Measurements from ENCODE around the gene PNPLA7.

Gene PNPLA7

GRCh38 chr9:137494104-137494544, 56.1 kb downstream of the PNPLA7 start:
- DNase-seq (ENCODE audit: low spot score), result no peak

DNA sequence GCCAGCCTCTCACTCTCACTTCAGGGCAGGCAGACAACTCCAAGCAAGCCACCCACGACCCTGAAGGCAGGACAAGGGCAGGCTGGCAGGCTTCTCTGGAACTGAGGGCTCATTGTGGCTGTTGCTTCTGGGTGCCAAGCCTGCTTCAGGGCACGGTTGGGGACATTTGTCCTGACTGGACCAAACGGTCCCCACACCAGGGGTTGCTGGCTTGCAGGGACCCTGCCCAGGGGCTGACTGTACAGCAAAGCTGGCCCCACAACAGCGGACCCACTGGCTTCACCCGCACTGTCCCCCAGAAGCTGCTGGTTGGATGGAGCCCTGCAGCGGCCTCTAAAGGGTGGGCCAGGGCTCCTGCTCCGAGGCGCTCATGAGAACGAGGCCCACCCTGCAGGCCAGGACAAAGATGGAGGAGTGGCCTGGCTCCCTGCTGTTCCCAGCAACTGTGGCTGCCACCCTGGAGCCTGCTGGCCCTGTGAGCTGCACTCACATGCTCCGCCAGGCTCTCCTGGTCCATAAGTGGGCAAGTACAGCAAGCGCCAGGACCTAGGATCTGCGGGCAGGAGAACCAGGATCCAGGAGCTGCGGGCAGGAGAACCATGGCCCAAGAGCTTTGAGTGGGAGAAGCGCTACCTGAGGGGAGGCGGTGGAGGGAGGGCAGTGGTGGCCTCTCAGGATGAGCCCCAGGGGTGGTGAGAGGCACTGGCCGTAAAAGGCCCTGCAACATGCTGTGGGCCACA, 56.7 kb downstream of the PNPLA7 start:
- no peak for DNase-seq (ENCODE audit: low spot score)

DNA sequence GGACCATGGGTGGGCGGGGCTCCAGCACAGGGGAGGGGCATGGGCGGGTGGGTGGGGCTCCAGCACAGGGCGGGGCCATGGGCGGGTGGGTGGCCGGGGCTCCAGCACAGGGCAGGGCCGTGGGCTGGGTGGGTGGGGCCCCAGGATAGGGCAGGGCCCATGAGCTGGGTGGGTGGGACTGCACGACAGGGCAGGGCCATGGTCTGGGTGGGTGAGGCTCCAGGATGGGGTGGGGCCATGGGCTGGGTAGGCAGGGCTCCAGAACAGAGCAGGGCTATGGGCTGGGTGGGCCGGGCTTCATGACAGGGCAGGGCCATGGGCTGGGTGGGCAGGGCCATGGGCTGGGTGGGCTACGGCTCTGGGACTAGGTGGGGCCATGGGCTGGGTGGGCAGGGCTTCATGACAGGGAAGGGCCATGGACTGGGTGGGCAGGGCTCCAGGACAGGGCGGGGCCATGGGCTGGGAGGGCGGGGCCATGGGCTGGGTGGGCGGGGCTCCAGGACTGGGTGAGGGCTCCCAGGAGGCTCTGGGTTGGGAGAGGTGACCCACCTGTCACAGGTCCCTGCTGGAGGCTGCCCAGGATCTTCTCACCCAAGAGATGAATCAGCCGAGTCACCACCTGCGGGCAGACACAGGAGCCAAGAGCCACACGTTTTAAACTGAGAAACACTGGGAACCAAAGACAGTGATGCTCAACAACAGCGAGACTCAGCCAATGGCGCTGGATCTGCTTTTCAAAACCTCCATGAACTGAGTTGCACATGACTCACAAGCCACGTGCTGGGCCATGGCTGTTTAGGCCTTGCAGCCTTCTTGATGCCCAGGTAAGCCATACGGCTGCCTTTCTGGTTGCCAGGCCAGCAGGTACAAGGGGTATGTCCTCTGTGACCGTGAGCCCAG, 57.5 kb downstream of the PNPLA7 start:
- no peak for DNase-seq (ENCODE audit: low spot score)

DNA sequence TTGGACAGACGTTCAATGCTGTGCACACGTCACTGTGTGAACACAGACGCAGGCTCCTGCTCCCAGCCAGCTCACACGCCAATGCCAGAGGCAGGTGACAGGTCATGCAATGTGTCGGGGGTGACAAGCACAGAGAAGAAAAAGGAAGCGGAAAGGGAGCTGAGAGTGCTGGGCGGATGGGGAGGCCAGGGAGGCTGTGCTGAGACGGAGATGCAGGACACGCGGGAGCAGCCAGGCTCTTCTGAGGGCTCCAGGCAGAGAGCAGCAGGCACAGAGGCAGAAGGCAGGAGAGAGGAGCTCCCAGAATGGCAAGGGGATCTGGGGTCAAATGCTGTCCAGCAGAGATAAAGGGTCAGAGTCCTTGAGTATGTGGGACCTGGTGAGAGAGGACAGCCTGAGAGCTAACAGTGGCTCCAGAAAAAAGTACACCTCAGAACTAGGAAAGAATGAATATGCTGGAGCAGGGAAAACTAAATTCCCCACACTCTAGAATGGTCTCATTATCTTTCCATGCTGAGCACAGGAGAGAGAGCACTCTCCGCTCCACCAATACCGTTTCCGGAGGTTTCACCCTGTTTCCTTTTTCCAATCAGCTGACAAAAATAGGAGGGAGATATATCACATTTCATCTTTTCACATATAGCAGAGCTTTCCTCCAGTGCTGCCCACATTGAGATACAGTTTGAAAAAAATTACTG, 58.3 kb downstream of the PNPLA7 start:
- DNase-seq (ENCODE audit: low spot score), result no peak

DNA sequence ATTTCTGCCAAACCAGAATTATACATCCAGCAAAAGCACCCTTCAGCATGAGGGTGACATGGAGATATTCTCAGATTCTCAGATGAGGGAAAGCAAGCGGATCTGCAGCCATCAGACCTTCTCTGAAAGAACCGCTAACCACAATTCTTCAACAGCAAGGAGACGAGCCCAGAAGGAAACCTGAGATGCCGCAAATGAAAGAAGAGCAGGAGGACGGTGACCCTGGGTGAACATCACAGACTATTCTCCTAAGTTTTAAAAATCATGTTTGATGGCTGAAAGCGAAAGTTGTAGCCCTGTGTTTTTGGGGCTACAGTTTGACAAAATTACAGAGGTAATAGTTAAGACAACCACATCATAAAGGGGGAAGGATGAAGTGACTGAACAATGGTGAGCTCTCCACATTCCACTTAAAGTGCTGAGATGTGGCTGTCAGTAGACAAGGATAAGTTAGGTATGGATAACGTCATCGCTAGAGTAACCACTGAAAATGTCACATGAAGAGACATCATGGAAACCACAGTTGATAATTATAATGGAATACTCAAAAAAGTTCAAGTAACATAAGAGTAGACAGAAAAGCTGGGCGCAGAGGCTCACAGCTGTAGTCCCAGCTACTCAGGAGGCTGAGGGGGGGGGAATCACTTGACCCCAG, 59.5 kb downstream of the PNPLA7 start:
- DNase-seq (ENCODE audit: low spot score), result no peak

DNA sequence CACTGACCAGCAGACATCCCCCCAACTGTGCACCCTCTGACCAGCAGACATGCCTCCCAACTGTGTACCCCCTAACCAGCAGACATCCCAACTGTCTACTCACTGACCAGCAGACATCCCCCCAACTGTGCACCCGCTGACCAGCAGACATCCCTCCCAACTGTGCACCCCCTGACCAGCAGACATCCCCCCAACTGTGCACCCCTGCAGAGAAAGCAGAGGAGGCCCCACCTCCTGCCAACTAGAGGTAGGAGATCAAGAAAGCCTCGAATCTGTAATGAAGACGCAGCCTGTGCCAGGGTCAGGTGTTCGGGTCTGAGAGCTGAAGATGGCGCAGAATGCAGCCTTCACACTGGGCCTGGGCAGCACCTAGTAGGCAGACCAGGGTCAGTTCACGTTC, 61.3 kb downstream of the PNPLA7 start:
- DNase-seq (ENCODE audit: low spot score), result no peak

- DNase-seq (ENCODE audit: low spot score), result no peak
These were observed 61.9 kb downstream of the PNPLA7 start for GRCh38 chr9:137488327-137488653.

DNA sequence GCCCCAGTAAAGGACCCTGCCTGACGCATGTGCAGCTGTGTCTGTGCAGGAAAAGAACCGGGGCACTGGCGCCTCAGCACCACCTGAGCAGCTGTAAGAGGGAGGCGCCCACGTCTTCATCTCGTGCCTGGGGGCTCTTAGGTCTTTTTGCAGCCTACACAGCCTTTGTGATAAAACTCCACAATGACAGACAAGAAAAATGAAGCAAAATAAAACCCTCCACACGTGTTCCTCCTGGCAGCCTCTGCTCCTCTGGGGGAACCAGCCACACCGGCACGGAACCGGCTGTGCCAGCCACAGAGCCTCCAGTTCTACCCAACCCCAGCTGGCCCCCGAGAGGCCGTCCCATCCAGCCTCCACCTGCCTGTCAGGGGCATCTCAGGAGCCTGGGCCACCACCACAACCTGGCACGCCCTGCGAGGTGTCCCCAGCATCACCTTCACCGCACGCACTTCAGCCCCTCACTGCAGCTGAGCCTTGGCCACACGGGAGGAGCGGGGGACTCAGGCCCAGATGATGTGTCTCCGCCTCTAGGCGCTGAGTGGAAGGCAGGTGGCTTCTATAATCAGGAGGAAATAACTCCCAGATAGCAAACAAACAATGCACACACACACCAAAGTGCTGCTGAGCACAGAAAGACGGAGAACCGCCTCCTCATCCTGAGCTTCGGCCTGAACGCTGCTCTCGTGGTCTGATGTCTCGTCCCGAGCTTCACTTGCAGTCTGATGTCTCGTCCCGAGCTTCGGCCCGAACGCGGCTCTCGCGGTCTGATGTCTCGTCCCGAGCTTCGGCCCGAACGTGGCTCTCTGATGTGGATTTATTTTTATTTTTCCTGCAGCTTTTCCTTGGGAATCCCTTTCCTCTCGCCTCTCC, 62.5 kb downstream of the PNPLA7 start:
- no peak for DNase-seq (ENCODE audit: low spot score)

- DNase-seq (ENCODE audit: low spot score), result no peak
These were observed 63.4 kb downstream of the PNPLA7 start for GRCh38 chr9:137486545-137487453.

DNA sequence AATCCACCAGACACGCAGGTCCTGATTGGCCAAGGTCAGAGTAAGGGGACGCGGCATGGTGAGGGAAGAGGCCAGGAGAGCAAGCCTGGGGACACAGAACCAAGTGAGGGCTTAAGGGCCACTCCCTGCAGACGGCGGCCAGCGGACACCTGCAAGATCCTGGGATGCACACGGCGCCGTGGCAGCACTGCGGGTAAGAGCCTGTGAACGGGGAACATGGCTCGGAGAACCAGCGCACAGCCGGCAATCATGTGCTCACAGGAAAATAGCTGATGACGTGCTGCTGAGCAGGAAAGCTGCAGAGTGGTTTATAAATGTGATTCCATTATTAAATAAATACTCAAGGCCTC, 64.1 kb downstream of the PNPLA7 start:
- no peak for DNase-seq (ENCODE audit: low spot score)

DNA sequence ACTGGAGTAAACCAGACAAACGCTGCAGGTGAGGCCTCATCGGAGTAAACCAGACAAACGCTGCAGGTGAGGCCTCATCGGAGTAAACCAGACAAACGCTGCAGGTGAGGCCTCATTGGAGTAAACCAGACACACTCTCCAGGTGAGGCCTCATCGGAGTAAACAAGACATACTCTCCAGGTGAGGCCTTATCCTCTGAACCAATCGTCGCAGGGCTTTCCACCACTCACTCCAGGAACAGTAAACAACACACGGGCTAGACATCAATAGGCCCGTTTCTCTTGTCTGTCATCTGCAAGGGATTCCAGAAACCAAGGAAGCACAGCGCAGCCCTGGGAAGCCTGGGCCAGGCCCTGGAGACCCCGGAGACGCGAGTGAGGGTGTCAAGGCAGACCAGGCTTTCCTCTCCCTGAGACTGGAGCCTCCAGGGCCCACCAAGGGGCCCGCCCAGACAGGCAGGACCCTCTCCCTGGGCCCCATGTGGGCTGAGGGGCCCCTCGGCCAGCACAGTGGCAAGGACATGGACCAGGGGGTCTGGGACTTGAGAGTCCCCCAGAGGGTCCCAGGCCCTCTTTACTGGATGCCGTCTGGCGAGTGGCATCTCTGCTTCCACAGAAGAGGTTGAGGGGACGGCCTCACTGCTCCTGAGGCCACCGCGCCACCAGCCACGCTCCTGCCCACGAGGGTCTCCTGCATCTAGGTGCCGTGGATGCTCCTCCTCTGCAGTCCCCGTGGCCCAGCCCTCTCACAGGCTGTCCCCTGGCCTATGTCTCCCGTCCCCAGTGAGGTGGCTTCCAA, 64.7 kb downstream of the PNPLA7 start:
- no peak for DNase-seq (ENCODE audit: low spot score)

- DNase-seq (ENCODE audit: low spot score), result no peak
These were observed 65.5 kb downstream of the PNPLA7 start for GRCh38 chr9:137484551-137485315.

DNA sequence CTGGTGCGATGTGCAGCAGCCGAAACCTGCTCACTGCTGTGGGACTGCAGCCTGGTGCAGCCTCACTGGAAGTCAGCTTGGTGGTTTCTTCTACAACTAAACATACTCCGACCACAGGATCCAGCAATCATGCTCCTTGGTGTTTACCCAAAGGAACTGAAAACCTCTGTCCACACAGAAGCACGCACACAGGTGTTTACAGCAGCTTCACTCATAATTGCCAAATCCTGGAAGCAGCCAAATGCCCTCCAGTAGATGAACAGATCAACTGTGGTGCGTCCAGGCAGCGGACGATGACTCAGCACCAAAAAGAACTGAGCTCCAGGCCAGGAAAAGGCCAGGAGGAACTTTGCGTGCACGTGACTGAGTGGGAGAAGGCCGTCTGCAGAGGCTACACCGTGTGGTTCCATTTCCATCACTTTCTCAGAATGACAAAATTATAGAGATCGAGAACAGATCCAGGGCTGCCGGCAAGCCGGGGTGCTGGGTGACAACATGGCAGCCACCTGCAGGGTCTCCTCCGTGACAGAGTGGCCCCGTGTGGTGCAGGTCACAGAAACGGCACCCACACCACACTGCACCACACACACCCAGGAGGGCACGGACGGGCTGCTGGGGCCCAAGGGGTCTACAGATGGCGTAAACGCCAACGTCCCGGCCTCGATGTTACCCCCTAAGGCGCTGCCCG, 68.0 kb downstream of the PNPLA7 start:
- peak; percentile 31 for DNase-seq (ENCODE audit: low spot score)

- DNase-seq (ENCODE audit: low spot score), result no peak
These were observed 69.2 kb downstream of the PNPLA7 start for GRCh38 chr9:137480686-137481683.

DNA sequence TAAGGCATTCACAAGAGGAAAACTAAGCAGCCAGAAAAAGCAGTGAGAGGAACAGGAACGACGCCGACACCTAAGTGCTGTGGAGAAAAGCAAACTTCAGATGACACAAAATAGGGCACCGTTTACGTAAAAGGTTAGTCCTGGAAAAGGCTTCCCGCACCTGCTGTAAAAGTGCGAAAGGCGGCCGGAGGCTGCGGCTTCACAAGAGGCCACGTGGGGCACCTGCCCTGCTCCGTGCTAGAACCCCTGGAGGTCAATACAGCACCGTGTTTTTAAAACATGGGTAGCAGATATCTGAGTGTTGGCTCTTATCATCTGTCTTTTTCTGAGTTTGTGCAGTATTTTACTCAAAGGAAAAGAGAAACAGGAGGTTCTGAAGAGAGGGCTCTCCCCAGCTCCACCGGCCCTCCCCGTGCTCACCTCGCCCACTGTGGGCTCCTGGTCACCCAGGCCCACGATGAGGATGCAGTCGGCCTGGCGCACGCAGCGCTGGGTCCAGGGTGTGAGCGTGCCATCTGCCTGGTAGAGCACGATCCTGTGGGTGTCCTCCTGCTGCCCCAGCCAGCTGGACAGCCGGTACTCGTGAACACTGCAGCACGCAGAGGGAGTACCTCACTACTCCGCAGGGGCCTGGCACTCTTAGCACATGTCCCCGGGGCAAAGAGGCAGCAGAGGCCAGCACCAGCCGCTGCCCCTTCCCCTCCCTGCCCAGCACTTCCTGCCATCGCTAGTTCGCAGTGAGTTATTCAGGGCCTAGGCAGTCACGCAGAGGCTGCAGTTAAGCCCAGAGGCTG, 70.1 kb downstream of the PNPLA7 start:
- no peak for DNase-seq (ENCODE audit: low spot score)

All from kidney tubule cell (primary cell).